Measurements from ENCODE around the gene TNFSF9. TPM values are rescaled to one million over a fixed set of nuclear protein-coding genes. Genes with fewer than 3 reads are reported as not detected.
A peak's percentile ranks its signal among the peaks of the same experiment; 100 is the strongest.

The TNFSF9 gene
- total and polyA plus RNA-seq, 2 of the 8 experiments (the other 6 are each of a cell fraction or from before 2014, with no cell fraction given): 1.7 to 4.4 TPM

DNA sequence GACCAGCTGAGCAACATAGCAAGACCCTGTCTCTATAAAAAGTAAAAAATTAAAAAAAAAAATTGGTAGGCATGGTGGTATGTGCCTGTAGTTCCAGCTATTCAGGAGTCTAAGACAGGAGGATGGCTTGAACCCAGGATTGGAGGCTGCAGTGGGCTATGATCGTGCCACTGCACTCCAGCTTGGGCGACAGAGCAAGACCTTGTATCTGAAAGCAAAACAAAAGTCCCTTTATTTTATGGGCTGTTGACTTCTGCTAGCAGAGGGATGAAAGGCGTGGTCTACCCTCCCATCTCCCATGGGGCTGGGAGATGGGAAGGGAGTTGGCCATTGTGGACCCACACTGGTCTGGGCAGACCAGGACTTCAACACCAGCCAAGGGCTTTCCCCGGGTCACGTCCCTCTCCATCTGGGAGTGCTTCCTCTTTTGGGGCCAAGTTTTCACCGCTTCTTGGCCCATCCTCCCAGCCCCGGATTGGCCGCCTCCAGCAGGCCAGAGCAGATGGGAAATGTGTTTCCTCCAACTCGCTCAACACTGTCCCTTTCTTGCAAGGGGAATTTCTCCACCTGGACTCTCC is 2.2 kb upstream of the TNFSF9 start:
- no peak overlapping the region for H2BK120ac ChIP-seq (replicated peaks; ENCODE audit: low read depth, low read length)
- H4K8ac ChIP-seq (ENCODE audit: extremely low read depth, insufficient read depth, low read length): no peak overlapping the region
- H3K4ac ChIP-seq (replicated peaks; ENCODE audit: insufficient read length, low read depth, low read length): no peak overlapping the region
- H3K4me2 ChIP-seq (ENCODE audit: insufficient read depth in 1 of 2, low read depth in 2 of 2, low read length in 2 of 2): 0 out of 4 replicates have a peak overlapping the region, but pooled peaks of 1 of the 2 experiments have one; percentile 14
- no peak overlapping the region for H3K27ac ChIP-seq (ENCODE audit: low read depth, low read length)
- peaks cover 5 to 24% (median 16%) of the 10 kb centered on the region in 4 experiments for H3K4me1 ChIP-seq (replicated peaks in 1 of 4; ENCODE audit: control insufficient read depth in 3 of 4, insufficient read depth in 4 of 4, low read length in 3 of 4)
- H3K23ac ChIP-seq (ENCODE audit: insufficient read length): no peak overlapping the region
- H3K4me3 ChIP-seq (ENCODE audit: extremely low read depth in 1 of 4, insufficient read depth in 2 of 4, low read depth in 3 of 4, low read length in 4 of 4): no peak overlapping the region
- POLR2A ChIA-PET (ENCODE audit: partially characterized antibody): interaction anchor here (1.1 to 1.6 kb wide), 3 partner anchors 11 to 61 kb away, joined by 3 to 5 read pairs (median 4); no protein-coding TSS in a partner anchor
- H3K79me2 ChIP-seq (ENCODE audit: control insufficient read depth in 1 of 2, insufficient read depth in 2 of 2, low read length in 2 of 2): no peaks in the 10 kb centered on the region
- no peak overlapping the region for H2BK20ac ChIP-seq (ENCODE audit: low read length)
- no peaks in the 10 kb centered on the region for H3K9me3 ChIP-seq (ENCODE audit: insufficient read depth in 2 of 2, low read depth in 1 of 2, low read length in 1 of 2)
- peaks cover 0 to 4% of the 10 kb centered on the region in 2 experiments for H4K20me1 ChIP-seq (replicated peaks in 1 of 2; ENCODE audit: control insufficient read depth in 1 of 2, insufficient read depth in 2 of 2, low read length in 2 of 2)
- peaks cover 4% of the 10 kb centered on the region for H3K79me1 ChIP-seq (ENCODE audit: low read depth, low read length)
- peaks cover 15% of the 10 kb centered on the region for H3K23me2 ChIP-seq (ENCODE audit: low read depth, low read length)
- no peak overlapping the region for H3K56ac ChIP-seq (replicated peaks; ENCODE audit: insufficient read length, low read depth, low read length)
- H2BK15ac ChIP-seq (ENCODE audit: low read length): no peak overlapping the region
- no peak overlapping the region for H3K14ac ChIP-seq (ENCODE audit: insufficient read length)
- no peaks in the 10 kb centered on the region for H3K36me3 ChIP-seq (ENCODE audit: control insufficient read depth in 2 of 4, insufficient read depth in 4 of 4, low read length in 3 of 4)
- no peak overlapping the region for H3K9ac ChIP-seq (replicated peaks in 1 of 4; ENCODE audit: extremely low read depth in 1 of 4, low read depth in 3 of 4, low read length in 3 of 4)
- DNase-seq (ENCODE audit: low read depth in 1 of 2, low spot score in 2 of 2) (no peak), FAIRE-seq (no peak)
- CTCF ChIA-PET (ENCODE audit: partially characterized antibody): interaction anchor here (0.6 to 1.5 kb wide), 4 partner anchors 12 to 1120 kb away, joined by 3 to 5 read pairs (median 3); no protein-coding TSS in a partner anchor
- H2AFZ ChIP-seq (ENCODE audit: low read length): no peak overlapping the region
- H2BK5ac ChIP-seq (ENCODE audit: low read depth, low read length): peak overlapping the region; percentile 35; the same call in 1 of the 2 replicates
- 0 out of 2 replicates have a peak overlapping the region, but pooled peaks have one; percentile 40 for H2BK12ac ChIP-seq (ENCODE audit: low read depth, low read length)
- 66% methylated on average over 7 of the region's 9 CpGs; no CpG with 5 or more reads in 1 of the 2 experiments for WGBS, 2 experiments (ENCODE audit: extremely low coverage in 1 of 2, insufficient coverage in 1 of 2, insufficient read length in 1 of 2, insufficient replicate concordance in 2 of 2, low coverage in 1 of 2, low lambda C conversion rate in 2 of 2, missing lambda C conversion rate in 1 of 2)
- H4K91ac ChIP-seq (replicated peaks; ENCODE audit: insufficient read length, low read length): no peak overlapping the region
- peak overlapping the region; percentile 94; the same call in 1 of the 2 replicates for H2AK5ac ChIP-seq (ENCODE audit: low read depth, low read length)
- H4K5ac ChIP-seq (ENCODE audit: insufficient read length, low read depth, low read length): no peak overlapping the region
- peak overlapping the region; percentile 78 for H3K18ac ChIP-seq (ENCODE audit: extremely low read depth, low read length)
- peaks cover 17 to 32% (median 30%) of the 10 kb centered on the region in 4 experiments for H3K27me3 ChIP-seq (replicated peaks in 1 of 4; ENCODE audit: control insufficient read depth in 3 of 4, extremely low read depth in 1 of 4, insufficient read depth in 3 of 4, low read length in 3 of 4)
- TF ChIP-seq POLR2A (IDR thresholded peaks at IDR 0.05; ENCODE audit: control extremely low read depth in 1 of 2, low read depth in 2 of 2, low read length in 2 of 2): no peak
- TF ChIP-seq CBX5 (IDR thresholded peaks at IDR 0.05; ENCODE audit: low read depth, low read length): no peak
- no peak for TF ChIP-seq RFX5 (IDR thresholded peaks at IDR 0.05; ENCODE audit: borderline replicate concordance, low read depth, low read length)

Measured in H1 (cell line).